Mammary epithelial cell (primary cell): ENCODE data around the gene RSL1D1.

Source experiments
- EZH2 ChIP-seq: IDR thresholded peaks from 2 replicates; pipeline ENCODE4 v1.6.1; 2012; ENCODE audit warnings: low read length, inconsistent platforms, borderline replicate concordance
- TF ChIP-seq, protein P1 (sequence below), 2 donors: IDR thresholded peaks in 1 of 2; conservative IDR thresholded peaks in 1 of 2; 2 replicates each; pipeline ENCODE4 v1.5.1; 2011 to 2012; ENCODE audit warnings: inconsistent platforms in 2 of 2, low read length in 2 of 2, mild to moderate bottlenecking in 2 of 2, control low read depth in 1 of 2, low read depth in 1 of 2; ENCODE audit not compliant: insufficient read depth in 1 of 2; ENCODE audit errors: extremely low read depth in 1 of 2

GRCh38 chr16:11835891-11836649, 15.3 kb downstream of the RSL1D1 start:
- TF ChIP-seq, protein P1, sequence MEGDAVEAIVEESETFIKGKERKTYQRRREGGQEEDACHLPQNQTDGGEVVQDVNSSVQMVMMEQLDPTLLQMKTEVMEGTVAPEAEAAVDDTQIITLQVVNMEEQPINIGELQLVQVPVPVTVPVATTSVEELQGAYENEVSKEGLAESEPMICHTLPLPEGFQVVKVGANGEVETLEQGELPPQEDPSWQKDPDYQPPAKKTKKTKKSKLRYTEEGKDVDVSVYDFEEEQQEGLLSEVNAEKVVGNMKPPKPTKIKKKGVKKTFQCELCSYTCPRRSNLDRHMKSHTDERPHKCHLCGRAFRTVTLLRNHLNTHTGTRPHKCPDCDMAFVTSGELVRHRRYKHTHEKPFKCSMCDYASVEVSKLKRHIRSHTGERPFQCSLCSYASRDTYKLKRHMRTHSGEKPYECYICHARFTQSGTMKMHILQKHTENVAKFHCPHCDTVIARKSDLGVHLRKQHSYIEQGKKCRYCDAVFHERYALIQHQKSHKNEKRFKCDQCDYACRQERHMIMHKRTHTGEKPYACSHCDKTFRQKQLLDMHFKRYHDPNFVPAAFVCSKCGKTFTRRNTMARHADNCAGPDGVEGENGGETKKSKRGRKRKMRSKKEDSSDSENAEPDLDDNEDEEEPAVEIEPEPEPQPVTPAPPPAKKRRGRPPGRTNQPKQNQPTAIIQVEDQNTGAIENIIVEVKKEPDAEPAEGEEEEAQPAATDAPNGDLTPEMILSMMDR (conservative IDR thresholded peaks at IDR 0.05 in 1 of 2, IDR thresholded peaks at IDR 0.05 in 1 of 2; ENCODE audit: extremely low read depth in 1 of 2, insufficient read depth in 1 of 2, low read depth in 1 of 2, low read length in 2 of 2): no peak
- no peak for TF ChIP-seq EZH2
